A549 (cell line): ENCODE data around the gene ARFGEF3. TPM values are rescaled to one million over a fixed set of nuclear protein-coding genes. Genes with fewer than 3 reads are reported as not detected.

ENCODE experiments used
- ATAC-seq, 2 experiments: fragments of 200-7000 bp in 1 of 2; fragments of >200 bp in 1 of 2; cut with Nextera tagmentation in 1 of 2; cut with Tn5 transposase in 1 of 2; 3 replicates each; pipeline versions ENCODE4 v1.8.0 to v1.9.1; 2018 to 2020; ENCODE audit warnings: mild to moderate bottlenecking in 1 of 2, moderate library complexity in 1 of 2
- CTCF ChIA-PET: fragments of 300-600 bp; sonication (Branson Sonifier 250); formaldehyde crosslinking; extraction: SDS; loops from one replicate; lab custom pipeline; 2021; ENCODE audit warnings: antibody characterized with exemption, inconsistent platforms; lab: Yijun Ruan, JAX
- POLR2A ChIA-PET: fragments of 350-600 bp; formaldehyde crosslinking; extraction: SDS; loops from one replicate; lab custom pipeline; 2021; ENCODE audit warnings: antibody characterized with exemption, inconsistent platforms; lab: Yijun Ruan, JAX
- DNase-seq, 2 experiments: peaks; one replicate each; pipeline versions ENCODE4 v3.0.0 to v3.0.0-alpha.2; 2011 to 2016; ENCODE audit warnings: low read depth in 1 of 2, low spot score in 1 of 2
- FAIRE-seq: peaks from 2 replicates; lab custom pipeline; 2011; peaks lifted over from hg19 to GRCh38; lab: Jason Lieb, UNC
- H3K27ac ChIP-seq, 2 experiments: fragments of >200 bp; sonication (Bioruptor Twin); formaldehyde crosslinking; 3 replicates each; pipeline ENCODE4 v1.5.1; 2016 to 2017
- H3K4me1 ChIP-seq: fragments of >200 bp; sonication (Bioruptor Twin); formaldehyde crosslinking; 3 replicates; pipeline ENCODE4 v1.6.1; 2016
- H3K4me2 ChIP-seq: fragments of >200 bp; sonication (Bioruptor Twin); formaldehyde crosslinking; 3 replicates; pipeline ENCODE4 v1.6.1; 2016
- H3K4me3 ChIP-seq: fragments of >200 bp; sonication (Bioruptor Twin); formaldehyde crosslinking; 3 replicates; pipeline ENCODE4 v1.5.1; 2016
- H3K9me3 ChIP-seq: fragments of >200 bp; sonication (Bioruptor Twin); formaldehyde crosslinking; 3 replicates; pipeline ENCODE4 v1.6.1; 2016
- BCL3 ChIP-seq: fragments of >200 bp; sonication (Bioruptor Twin); formaldehyde crosslinking; IDR thresholded peaks from 3 replicates; pipeline ENCODE4 v1.6.1; 2016
- BHLHE40 ChIP-seq: IDR thresholded peaks from 2 replicates; pipeline ENCODE4 v1.6.1; 2012; ENCODE audit warnings: low read depth, low read length, inconsistent platforms
- CBX2 ChIP-seq: fragments of 200-600 bp; sonication (generic); IDR thresholded peaks from 2 replicates; pipeline ENCODE4 v1.6.1; 2016; ENCODE audit warnings: low read depth, mild to moderate bottlenecking, borderline replicate concordance
- CEBPB ChIP-seq, 2 experiments: fragments of >200 bp in 1 of 2; sonication (Bioruptor Twin) in 1 of 2; formaldehyde crosslinking in 1 of 2; IDR thresholded peaks; 2 replicates each; pipeline ENCODE4 v1.6.1; 2012 to 2016
- CHD4 ChIP-seq: fragments of 200-600 bp; sonication (generic); IDR thresholded peaks from 2 replicates; pipeline ENCODE4 v1.6.1; 2016; ENCODE audit warnings: antibody characterized with exemption, mild to moderate bottlenecking, borderline replicate concordance
- EP300 ChIP-seq, 2 experiments: fragments of >200 bp; sonication (Bioruptor Twin); formaldehyde crosslinking; IDR thresholded peaks; 2 replicates in 1 of 2; 3 replicates in 1 of 2; pipeline ENCODE4 v1.6.1; 2016 to 2017
- ESRRA ChIP-seq: fragments of 150-350 bp; IDR thresholded peaks from 2 replicates; pipeline ENCODE4 v1.6.1; 2014; ENCODE audit warnings: mild to moderate bottlenecking, low read length, borderline replicate concordance
- FOSL2 ChIP-seq, 2 experiments: fragments of 450-650 bp in 1 of 2; fragments of >200 bp in 1 of 2; sonication (Bioruptor Twin) in 1 of 2; formaldehyde crosslinking; IDR thresholded peaks; 2 replicates each; pipeline versions ENCODE4 v1.5.0 to v1.6.1; 2016 to 2020; ENCODE audit warnings: mild to moderate bottlenecking in 1 of 2, moderate library complexity in 1 of 2
- FOXS1 ChIP-seq: fragments of 250-450 bp; sonication (Bioruptor Pico); IDR thresholded peaks from 2 replicates; pipeline ENCODE4 v1.5.0; 2020; ENCODE audit warnings: mild to moderate bottlenecking, moderate library complexity
- HDAC2 ChIP-seq: fragments of 200-600 bp; sonication (generic); IDR thresholded peaks from 2 replicates; pipeline ENCODE4 v1.6.1; 2016
- HEYL ChIP-seq: fragments of 250-450 bp; sonication (Bioruptor Pico); IDR thresholded peaks from 2 replicates; pipeline ENCODE4 v1.8.0; 2021; ENCODE audit warnings: mild to moderate bottlenecking, moderate library complexity
- HMGXB4 ChIP-seq: fragments of 250-450 bp; sonication (Bioruptor Pico); IDR thresholded peaks from 2 replicates; pipeline ENCODE4 v1.5.0; 2021; ENCODE audit warnings: mild to moderate bottlenecking, moderate library complexity, borderline replicate concordance
- HOXA7 ChIP-seq: fragments of 250-450 bp; sonication (Bioruptor Pico); IDR thresholded peaks from 2 replicates; pipeline ENCODE4 v1.5.0; 2020; ENCODE audit warnings: mild to moderate bottlenecking, moderate library complexity
- HOXB13 ChIP-seq: fragments of 250-450 bp; sonication (Bioruptor Pico); IDR thresholded peaks from 2 replicates; pipeline ENCODE4 v1.5.0; 2020; ENCODE audit warnings: low read depth, mild to moderate bottlenecking, moderate library complexity
- HOXB5 ChIP-seq: fragments of 250-450 bp; sonication (Bioruptor Pico); IDR thresholded peaks from 2 replicates; pipeline ENCODE4 v1.5.0; 2020; ENCODE audit warnings: mild to moderate bottlenecking, moderate library complexity
- JUN ChIP-seq, 2 experiments: fragments of >200 bp; sonication (Bioruptor Twin); formaldehyde crosslinking; IDR thresholded peaks; 2 replicates in 1 of 2; 3 replicates in 1 of 2; pipeline ENCODE4 v1.6.1; 2016 to 2017
- JUNB ChIP-seq: fragments of >200 bp; sonication (Bioruptor Twin); formaldehyde crosslinking; IDR thresholded peaks from 2 replicates; pipeline ENCODE4 v1.6.1; 2016
- KDM5A ChIP-seq: fragments of 200-600 bp; sonication (generic); IDR thresholded peaks from 2 replicates; pipeline ENCODE4 v1.6.1; 2016; ENCODE audit warnings: antibody characterized with exemption, mild to moderate bottlenecking
- MYC ChIP-seq: IDR thresholded peaks from 2 replicates; pipeline ENCODE4 v1.6.1; 2012; ENCODE audit warnings: mild to moderate bottlenecking, inconsistent platforms, low read length, improper control_type of control experiment, borderline replicate concordance
- NPAS2 ChIP-seq: fragments of 250-450 bp; sonication (Bioruptor Pico); IDR thresholded peaks from 2 replicates; pipeline ENCODE4 v1.8.0; 2022; ENCODE audit warnings: mild to moderate bottlenecking, moderate library complexity, borderline replicate concordance
- PBX3 ChIP-seq: IDR thresholded peaks from 2 replicates; pipeline ENCODE4 v1.6.1; 2012
- POLR2A ChIP-seq: IDR thresholded peaks from 2 replicates; pipeline ENCODE4 v1.6.1; 2012; ENCODE audit warnings: mild to moderate bottlenecking, low read length
- RARB ChIP-seq: fragments of 250-450 bp; sonication (Bioruptor Pico); IDR thresholded peaks from 2 replicates; pipeline ENCODE4 v1.8.0; 2021; ENCODE audit warnings: mild to moderate bottlenecking, moderate library complexity
- SMC3 ChIP-seq: fragments of >200 bp; sonication (Bioruptor Twin); formaldehyde crosslinking; IDR thresholded peaks from 3 replicates; pipeline ENCODE4 v1.6.1; 2018; ENCODE audit warnings: inconsistent platforms
- SREBF2 ChIP-seq: fragments of 450-650 bp; IDR thresholded peaks from 2 replicates; pipeline ENCODE4 v1.6.1; 2014; ENCODE audit warnings: mild to moderate bottlenecking, moderate library complexity
- ZNF302 ChIP-seq: fragments of 250-450 bp; sonication (Bioruptor Pico); IDR thresholded peaks from 2 replicates; pipeline ENCODE4 v1.9.0; 2021; ENCODE audit warnings: inconsistent platforms, mild to moderate bottlenecking, moderate library complexity
- WGBS: methylation state at CpG from one replicate; pipeline ENCODE4 v1.1.6; 2017; ENCODE audit errors: missing lambda C conversion rate; 5-methylcytosine and 5-hydroxymethylcytosine counted together
- polyA plus RNA-seq, 4 experiments: library from polyadenylated mRNA; depleted of rRNA in 3 of 4; stranded (reverse); fragments of >200 nt; fragmentation: RNase III in 1 of 4; extraction: RNeasy Plus Mini Kit Qiagen cat#74134 plus additional on column Dnase treatment in 1 of 4; gene quantifications; 2 replicates in 3 of 4; 3 replicates in 1 of 4; pipeline ENCODE4 v1.2.3, GENCODE V29; 2011 to 2017

The ARFGEF3 gene
- polyA plus RNA-seq, 2 of the 4 experiments (the other 2 are of a cell fraction), result 0.15 to 0.83 TPM

GRCh38 chr6:138290423-138290962, 128.8 kb downstream of the ARFGEF3 start:
- no peak overlapping the region for H3K27ac ChIP-seq
- no peaks in the 10 kb centered on the region for H3K4me1 ChIP-seq
- WGBS, result 62% methylated on average over 5 of the region's 5 CpGs
- H3K4me2 ChIP-seq, result no peak overlapping the region
- ChIA-PET POLR2A (no interaction called here), CTCF (no interaction called here)
- ATAC-seq, result no peak; a peak in 1 of 6 replicates
- no peak for DNase-seq
- H3K4me3 ChIP-seq, result no peak overlapping the region
- TF ChIP-seq POLR2A, result no peak
- TF ChIP-seq HOXB13 (CRISPR knock-in tag), result no peak
- TF ChIP-seq HDAC2, result no peak
- no peak for TF ChIP-seq CBX2
- TF ChIP-seq JUNB, result no peak
- TF ChIP-seq EP300 (IDR thresholded peaks at IDR 0.05), result no peak
- TF ChIP-seq MYC, result no peak
- no peak for TF ChIP-seq CEBPB (IDR thresholded peaks at IDR 0.05)
- TF ChIP-seq FOSL2 (IDR thresholded peaks at IDR 0.05), result no peak
- TF ChIP-seq FOSL2 (CRISPR knock-in tag; IDR thresholded peaks at IDR 0.05), result no peak
- TF ChIP-seq BCL3, result no peak
- no peak for TF ChIP-seq HOXB5 (CRISPR knock-in tag)
- TF ChIP-seq SREBF2, result no peak
- TF ChIP-seq FOXS1 (CRISPR knock-in tag), result no peak
- TF ChIP-seq KDM5A, result no peak
- TF ChIP-seq NPAS2, result no peak
- no peak for TF ChIP-seq RARB
- TF ChIP-seq JUN (IDR thresholded peaks at IDR 0.05), result no peak
- no peak for TF ChIP-seq HEYL (CRISPR knock-in tag)
- TF ChIP-seq SMC3, result no peak
- TF ChIP-seq HOXA7 (CRISPR knock-in tag), result no peak
- H3K9me3 ChIP-seq, result no peaks in the 10 kb centered on the region
- FAIRE-seq, result no peak

- ChIA-PET POLR2A (no interaction called here), CTCF (interaction anchor here (0.5 kb wide), 1 partner anchor 63 kb away, joined by 4 read pairs; no protein-coding TSS in a partner anchor)
- FAIRE-seq, result no peak
Observed at GRCh38 chr6:138291036-138291848, 129.5 kb downstream of the ARFGEF3 start.

More at GRCh38 chr6:138291036-138291848, 129.5 kb downstream of the ARFGEF3 start:
- Histone ChIP-seq H3K27ac (no peak overlapping the region), H3K4me2 (no peak overlapping the region), H3K9me3 (no peaks in the 10 kb centered on the region), H3K4me1 (no peaks in the 10 kb centered on the region), H3K4me3 (no peak overlapping the region)
- WGBS, result 81% methylated on average over 14 of the region's 21 CpGs
- ATAC-seq, result peak in 1 of 2 experiments; percentile 36; a peak in 1 of 6 replicates
- TF ChIP-seq HMGXB4 (no peak), PBX3 (no peak), BHLHE40 (no peak), ZNF302 (CRISPR knock-in tag) (no peak), CHD4 (no peak), ESRRA (no peak)
- no peak for DNase-seq
